ENCODE results near the gene INMT.

The INMT gene

GRCh38 chr7:30731581-30731980 is 20.4 kb upstream of the INMT start:
- H3K4me1 ChIP-seq (ENCODE audit: insufficient read depth, low read length): peaks cover 4% of the 10 kb centered on the region
- H3K4me3 ChIP-seq (ENCODE audit: low read length): no peak overlapping the region
- peaks cover 7% of the 10 kb centered on the region for H3K27me3 ChIP-seq (ENCODE audit: insufficient read depth, low read length)
- no peaks in the 10 kb centered on the region for H3K36me3 ChIP-seq (ENCODE audit: insufficient read depth, low read length)
- no peaks in the 10 kb centered on the region for H3K9me3 ChIP-seq (ENCODE audit: low read length)
- no peak overlapping the region for H2AFZ ChIP-seq (ENCODE audit: low read depth, low read length)

GRCh38 chr7:30732606-30733005 is 19.3 kb upstream of the INMT start:
- H3K9me3 ChIP-seq (ENCODE audit: low read length): no peaks in the 10 kb centered on the region
- H3K4me1 ChIP-seq (ENCODE audit: insufficient read depth, low read length): peaks cover 4% of the 10 kb centered on the region
- H3K27me3 ChIP-seq (ENCODE audit: insufficient read depth, low read length): peaks cover 7% of the 10 kb centered on the region
- no peak overlapping the region for H3K4me3 ChIP-seq (ENCODE audit: low read length)
- H3K36me3 ChIP-seq (ENCODE audit: insufficient read depth, low read length): no peaks in the 10 kb centered on the region
- H2AFZ ChIP-seq (ENCODE audit: low read depth, low read length): no peak overlapping the region

GRCh38 chr7:30733216-30733615 is 18.7 kb upstream of the INMT start:
- peaks cover 4% of the 10 kb centered on the region for H3K4me1 ChIP-seq (ENCODE audit: insufficient read depth, low read length)
- no peaks in the 10 kb centered on the region for H3K9me3 ChIP-seq (ENCODE audit: low read length)
- no peak overlapping the region for H3K4me3 ChIP-seq (ENCODE audit: low read length)
- H3K36me3 ChIP-seq (ENCODE audit: insufficient read depth, low read length): no peaks in the 10 kb centered on the region
- H2AFZ ChIP-seq (ENCODE audit: low read depth, low read length): no peak overlapping the region
- peaks cover 7% of the 10 kb centered on the region for H3K27me3 ChIP-seq (ENCODE audit: insufficient read depth, low read length)

GRCh38 chr7:30733691-30734090 is 18.2 kb upstream of the INMT start:
- Histone ChIP-seq H2AFZ (ENCODE audit: low read depth, low read length) (no peak overlapping the region), H3K27me3 (ENCODE audit: insufficient read depth, low read length) (peaks cover 7% of the 10 kb centered on the region), H3K4me1 (ENCODE audit: insufficient read depth, low read length) (peaks cover 4% of the 10 kb centered on the region), H3K4me3 (ENCODE audit: low read length) (no peak overlapping the region), H3K36me3 (ENCODE audit: insufficient read depth, low read length) (no peaks in the 10 kb centered on the region), H3K9me3 (ENCODE audit: low read length) (no peaks in the 10 kb centered on the region)

- H3K27me3 ChIP-seq (ENCODE audit: insufficient read depth, low read length): peaks cover 7% of the 10 kb centered on the region
- H2AFZ ChIP-seq (ENCODE audit: low read depth, low read length): no peak overlapping the region
- H3K9me3 ChIP-seq (ENCODE audit: low read length): no peaks in the 10 kb centered on the region
- peaks cover 4% of the 10 kb centered on the region for H3K4me1 ChIP-seq (ENCODE audit: insufficient read depth, low read length)
- no peak overlapping the region for H3K4me3 ChIP-seq (ENCODE audit: low read length)
- H3K36me3 ChIP-seq (ENCODE audit: insufficient read depth, low read length): no peaks in the 10 kb centered on the region
Observed at GRCh38 chr7:30734497-30734896, 17.4 kb upstream of the INMT start.

- no peaks in the 10 kb centered on the region for H3K9me3 ChIP-seq (ENCODE audit: low read length)
- H3K27me3 ChIP-seq (ENCODE audit: insufficient read depth, low read length): peaks cover 7% of the 10 kb centered on the region
- H2AFZ ChIP-seq (ENCODE audit: low read depth, low read length): no peak overlapping the region
- peaks cover 4% of the 10 kb centered on the region for H3K4me1 ChIP-seq (ENCODE audit: insufficient read depth, low read length)
- no peaks in the 10 kb centered on the region for H3K36me3 ChIP-seq (ENCODE audit: insufficient read depth, low read length)
- H3K4me3 ChIP-seq (ENCODE audit: low read length): no peak overlapping the region
Observed at GRCh38 chr7:30735631-30736030, 16.3 kb upstream of the INMT start.

- H2AFZ ChIP-seq (ENCODE audit: low read depth, low read length): no peak overlapping the region
- peaks cover 4% of the 10 kb centered on the region for H3K27me3 ChIP-seq (ENCODE audit: insufficient read depth, low read length)
- H3K36me3 ChIP-seq (ENCODE audit: insufficient read depth, low read length): no peaks in the 10 kb centered on the region
- H3K4me1 ChIP-seq (ENCODE audit: insufficient read depth, low read length): peaks cover 4% of the 10 kb centered on the region
- no peaks in the 10 kb centered on the region for H3K9me3 ChIP-seq (ENCODE audit: low read length)
- no peak overlapping the region for H3K4me3 ChIP-seq (ENCODE audit: low read length)
Observed at GRCh38 chr7:30736291-30736690, 15.6 kb upstream of the INMT start.

- H2AFZ ChIP-seq (ENCODE audit: low read depth, low read length): no peak overlapping the region
- H3K4me1 ChIP-seq (ENCODE audit: insufficient read depth, low read length): peaks cover 4% of the 10 kb centered on the region
- H3K27me3 ChIP-seq (ENCODE audit: insufficient read depth, low read length): peaks cover 4% of the 10 kb centered on the region
- H3K36me3 ChIP-seq (ENCODE audit: insufficient read depth, low read length): no peaks in the 10 kb centered on the region
- H3K4me3 ChIP-seq (ENCODE audit: low read length): no peak overlapping the region
- H3K9me3 ChIP-seq (ENCODE audit: low read length): no peaks in the 10 kb centered on the region
Observed at GRCh38 chr7:30738026-30738915, 13.7 kb upstream of the INMT start.

GRCh38 chr7:30739691-30740090 is 12.2 kb upstream of the INMT start:
- Histone ChIP-seq H3K4me3 (ENCODE audit: low read length) (no peak overlapping the region), H3K27me3 (ENCODE audit: insufficient read depth, low read length) (peaks cover 4% of the 10 kb centered on the region), H3K9me3 (ENCODE audit: low read length) (no peaks in the 10 kb centered on the region), H3K36me3 (ENCODE audit: insufficient read depth, low read length) (no peaks in the 10 kb centered on the region), H2AFZ (ENCODE audit: low read depth, low read length) (no peak overlapping the region), H3K4me1 (ENCODE audit: insufficient read depth, low read length) (peaks cover under 1% of the 10 kb centered on the region)

GRCh38 chr7:30740417-30741181 is 11.3 kb upstream of the INMT start:
- H3K4me3 ChIP-seq (ENCODE audit: low read length): no peak overlapping the region
- H2AFZ ChIP-seq (ENCODE audit: low read depth, low read length): no peak overlapping the region
- no peaks in the 10 kb centered on the region for H3K36me3 ChIP-seq (ENCODE audit: insufficient read depth, low read length)
- H3K4me1 ChIP-seq (ENCODE audit: insufficient read depth, low read length): no peaks in the 10 kb centered on the region
- no peaks in the 10 kb centered on the region for H3K9me3 ChIP-seq (ENCODE audit: low read length)
- peaks cover 4% of the 10 kb centered on the region for H3K27me3 ChIP-seq (ENCODE audit: insufficient read depth, low read length)

GRCh38 chr7:30741289-30741688 is 10.6 kb upstream of the INMT start:
- no peaks in the 10 kb centered on the region for H3K9me3 ChIP-seq (ENCODE audit: low read length)
- H2AFZ ChIP-seq (ENCODE audit: low read depth, low read length): no peak overlapping the region
- no peaks in the 10 kb centered on the region for H3K36me3 ChIP-seq (ENCODE audit: insufficient read depth, low read length)
- no peaks in the 10 kb centered on the region for H3K27me3 ChIP-seq (ENCODE audit: insufficient read depth, low read length)
- no peak overlapping the region for H3K4me3 ChIP-seq (ENCODE audit: low read length)
- no peaks in the 10 kb centered on the region for H3K4me1 ChIP-seq (ENCODE audit: insufficient read depth, low read length)

- Histone ChIP-seq H3K9me3 (ENCODE audit: low read length) (no peaks in the 10 kb centered on the region), H3K4me1 (ENCODE audit: insufficient read depth, low read length) (no peaks in the 10 kb centered on the region), H3K36me3 (ENCODE audit: insufficient read depth, low read length) (no peaks in the 10 kb centered on the region), H3K27me3 (ENCODE audit: insufficient read depth, low read length) (no peaks in the 10 kb centered on the region), H2AFZ (ENCODE audit: low read depth, low read length) (no peak overlapping the region), H3K4me3 (ENCODE audit: low read length) (no peak overlapping the region)
Observed at GRCh38 chr7:30743371-30744074, 8.4 kb upstream of the INMT start.

GRCh38 chr7:30744075-30744417 is 7.9 kb upstream of the INMT start:
- H3K4me1 ChIP-seq (ENCODE audit: insufficient read depth, low read length): no peaks in the 10 kb centered on the region
- no peaks in the 10 kb centered on the region for H3K36me3 ChIP-seq (ENCODE audit: insufficient read depth, low read length)
- H2AFZ ChIP-seq (ENCODE audit: low read depth, low read length): no peak overlapping the region
- H3K9me3 ChIP-seq (ENCODE audit: low read length): no peaks in the 10 kb centered on the region
- H3K4me3 ChIP-seq (ENCODE audit: low read length): no peak overlapping the region
- no peaks in the 10 kb centered on the region for H3K27me3 ChIP-seq (ENCODE audit: insufficient read depth, low read length)
